Fibroblast of lung (primary cell): Measurements from ENCODE around the gene SCYGR1.

Experiments used
- CTCF ChIP-seq, 2 donors: IDR thresholded peaks in 1 of 2; conservative IDR thresholded peaks in 1 of 2; 1 replicate in 1 of 2; 2 replicates in 1 of 2; pipeline ENCODE4 v1.5.1; 2011 to 2012; ENCODE audit warnings: low read length in 2 of 2, control low read depth in 1 of 2, inconsistent platforms in 1 of 2, low read depth in 1 of 2, mild to moderate bottlenecking in 1 of 2
- EZH2 ChIP-seq: IDR thresholded peaks from 2 replicates; pipeline ENCODE4 v1.5.1; 2012; ENCODE audit warnings: low read length, control low read depth, mild to moderate bottlenecking; ENCODE audit errors: missing control alignments

GRCh38 chr2:227347117-227347516 is 40.6 kb downstream of the SCYGR1 start:
- TF ChIP-seq CTCF (conservative IDR thresholded peaks at IDR 0.05 in 1 of 2, IDR thresholded peaks at IDR 0.05 in 1 of 2; ENCODE audit: low read depth in 1 of 2, low read length in 2 of 2): no peak
- no peak for TF ChIP-seq EZH2
